ENCODE data around the gene EFCAB6. TPM values are rescaled to one million over a fixed set of nuclear protein-coding genes. Genes with fewer than 3 reads are reported as not detected.

Gene EFCAB6
- total RNA-seq, 1 donor from 2014 or later: 3.6 TPM

DNA sequence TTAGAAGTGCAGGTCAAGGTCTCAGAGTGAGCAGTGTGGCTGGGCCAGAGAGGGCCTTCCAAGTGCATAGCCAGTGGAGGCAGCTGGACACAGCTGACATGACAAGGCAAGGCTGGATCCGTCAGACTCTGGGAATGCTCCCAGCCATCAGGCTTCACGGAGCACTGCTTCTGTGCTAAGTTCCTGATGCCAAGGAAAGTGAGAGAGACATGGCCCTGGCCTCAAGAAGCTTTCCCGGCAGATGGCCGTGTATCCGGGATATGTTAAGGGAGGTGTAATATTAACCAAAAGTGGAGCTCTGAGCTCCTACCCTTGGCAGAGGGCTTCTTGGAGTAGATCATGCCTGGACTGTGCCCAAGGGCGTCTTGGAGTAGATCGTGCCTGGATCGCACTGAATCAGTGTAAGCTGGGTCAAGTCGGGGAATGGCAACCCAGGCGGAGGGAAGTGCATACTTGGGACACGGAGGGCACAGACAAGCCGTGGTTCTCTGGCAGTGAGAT lies 7.4 kb upstream of the EFCAB6 start:
- Histone ChIP-seq H3K4me1 (no peaks in the 10 kb centered on the region), H3K27me3 (peaks cover 15% of the 10 kb centered on the region), H3K36me3 (no peaks in the 10 kb centered on the region), H3K9me3 (no peaks in the 10 kb centered on the region), H3K4me3 (no peak overlapping the region), H3K27ac (no peak overlapping the region)
- DNase-seq (no peak), ATAC-seq (no peak)
- TF ChIP-seq, protein P1, sequence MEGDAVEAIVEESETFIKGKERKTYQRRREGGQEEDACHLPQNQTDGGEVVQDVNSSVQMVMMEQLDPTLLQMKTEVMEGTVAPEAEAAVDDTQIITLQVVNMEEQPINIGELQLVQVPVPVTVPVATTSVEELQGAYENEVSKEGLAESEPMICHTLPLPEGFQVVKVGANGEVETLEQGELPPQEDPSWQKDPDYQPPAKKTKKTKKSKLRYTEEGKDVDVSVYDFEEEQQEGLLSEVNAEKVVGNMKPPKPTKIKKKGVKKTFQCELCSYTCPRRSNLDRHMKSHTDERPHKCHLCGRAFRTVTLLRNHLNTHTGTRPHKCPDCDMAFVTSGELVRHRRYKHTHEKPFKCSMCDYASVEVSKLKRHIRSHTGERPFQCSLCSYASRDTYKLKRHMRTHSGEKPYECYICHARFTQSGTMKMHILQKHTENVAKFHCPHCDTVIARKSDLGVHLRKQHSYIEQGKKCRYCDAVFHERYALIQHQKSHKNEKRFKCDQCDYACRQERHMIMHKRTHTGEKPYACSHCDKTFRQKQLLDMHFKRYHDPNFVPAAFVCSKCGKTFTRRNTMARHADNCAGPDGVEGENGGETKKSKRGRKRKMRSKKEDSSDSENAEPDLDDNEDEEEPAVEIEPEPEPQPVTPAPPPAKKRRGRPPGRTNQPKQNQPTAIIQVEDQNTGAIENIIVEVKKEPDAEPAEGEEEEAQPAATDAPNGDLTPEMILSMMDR (IDR thresholded peaks at IDR 0.05): no peak
- intact Hi-C loops (cut with DNase I): no loop called here

DNA sequence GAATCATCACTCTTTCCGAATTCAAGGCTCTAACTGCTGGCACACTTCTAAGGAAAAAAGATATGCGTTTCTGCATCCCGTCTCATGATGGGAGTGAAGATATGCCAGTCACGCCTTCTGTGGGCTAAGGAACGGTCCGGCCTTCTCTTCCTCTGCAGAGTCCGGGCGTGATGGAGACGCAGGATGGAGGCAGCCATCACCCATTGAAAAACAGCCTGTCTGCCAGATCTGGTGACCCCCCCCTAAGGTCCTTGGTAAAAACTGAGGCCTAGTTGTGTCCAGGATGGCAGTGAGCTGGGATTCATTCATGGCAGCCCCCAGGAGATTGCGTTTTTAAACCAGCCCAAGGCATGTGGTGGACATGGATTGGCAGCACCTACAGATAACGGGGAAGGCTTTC lies 6.9 kb upstream of the EFCAB6 start:
- H3K4me3 ChIP-seq: no peak overlapping the region
- ATAC-seq (no peak), DNase-seq (no peak)
- peaks cover 15% of the 10 kb centered on the region for H3K27me3 ChIP-seq
- intact Hi-C loops (cut with DNase I): no loop called here
- H3K27ac ChIP-seq: no peak overlapping the region
- H3K9me3 ChIP-seq: no peaks in the 10 kb centered on the region
- H3K4me1 ChIP-seq: no peaks in the 10 kb centered on the region
- no peaks in the 10 kb centered on the region for H3K36me3 ChIP-seq
- TF ChIP-seq, protein P1 (IDR thresholded peaks at IDR 0.05): no peak

DNA sequence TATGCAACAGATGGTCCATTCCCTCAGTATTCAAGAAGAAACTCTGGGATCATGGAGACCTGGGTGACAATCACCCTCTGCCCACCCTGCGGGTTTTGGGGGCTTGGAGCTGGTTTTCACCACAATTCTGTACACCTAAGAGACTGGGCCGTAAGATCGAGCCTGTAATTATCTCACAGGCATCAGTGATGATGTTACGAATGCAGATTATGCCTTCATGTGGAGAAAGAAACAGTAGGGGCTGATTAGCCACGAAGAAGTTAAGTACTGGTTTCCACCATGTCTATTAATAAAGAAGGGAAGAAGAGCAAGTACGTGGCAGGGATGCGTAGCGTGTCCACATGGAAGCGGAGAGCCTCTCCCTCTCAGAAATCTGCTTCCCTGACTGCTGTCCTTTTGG lies 5.3 kb upstream of the EFCAB6 start:
- Histone ChIP-seq H3K4me1 (peaks cover 6% of the 10 kb centered on the region), H3K27me3 (peaks cover 15% of the 10 kb centered on the region), H3K4me3 (no peak overlapping the region), H3K36me3 (no peaks in the 10 kb centered on the region), H3K27ac (no peak overlapping the region), H3K9me3 (no peaks in the 10 kb centered on the region)
- DNase-seq: no peak
- no peak for ATAC-seq
- TF ChIP-seq, protein P1 (IDR thresholded peaks at IDR 0.05): no peak
- intact Hi-C loops (cut with DNase I): no loop called here

DNA sequence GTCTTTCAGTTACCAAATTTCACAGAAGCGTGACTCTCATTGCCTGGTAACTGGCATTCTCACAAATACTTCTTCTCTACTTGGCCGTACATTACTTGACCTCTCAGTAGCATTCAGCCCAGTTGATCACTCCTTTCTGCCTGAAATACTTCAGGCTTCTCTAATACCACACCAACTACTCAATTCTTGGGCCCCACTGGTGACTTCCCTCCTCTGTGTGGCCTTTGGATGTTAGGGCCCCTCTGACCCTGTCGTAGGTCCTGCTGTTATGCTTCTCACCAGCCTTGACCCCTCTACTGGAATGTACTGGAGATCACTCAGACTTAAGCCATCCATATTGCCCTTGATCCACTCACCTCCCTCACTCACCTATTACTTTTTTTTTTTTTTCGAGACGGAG lies 2.2 kb upstream of the EFCAB6 start:
- DNase-seq (no peak), ATAC-seq (no peak)
- Histone ChIP-seq H3K4me1 (peaks cover 9% of the 10 kb centered on the region), H3K27me3 (no peaks in the 10 kb centered on the region), H3K4me3 (no peak overlapping the region), H3K9me3 (no peaks in the 10 kb centered on the region), H3K27ac (no peak overlapping the region), H3K36me3 (no peaks in the 10 kb centered on the region)
- TF ChIP-seq, protein P1 (IDR thresholded peaks at IDR 0.05): no peak
- intact Hi-C loops (cut with DNase I): no loop called here

DNA sequence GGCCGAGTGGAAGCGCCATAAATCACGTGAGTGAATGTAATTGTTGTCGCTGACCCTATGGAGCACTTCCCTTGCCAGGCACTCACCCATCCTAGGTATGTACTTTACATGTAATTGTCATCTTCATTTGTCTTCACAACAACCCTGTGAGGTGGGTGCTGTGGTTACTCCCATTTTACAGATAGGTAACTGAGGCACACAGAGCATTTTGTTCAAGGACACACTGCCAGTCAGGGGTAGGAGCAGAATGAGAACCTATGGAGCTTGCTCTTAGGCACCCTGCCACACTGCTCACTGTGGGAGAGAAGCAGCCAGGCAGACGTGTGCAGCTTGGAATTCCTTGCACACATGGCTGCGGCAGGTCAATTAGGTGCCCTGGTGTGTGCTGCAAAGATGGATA lies 785 bp upstream of the EFCAB6 start:
- H3K9me3 ChIP-seq: no peaks in the 10 kb centered on the region
- no peaks in the 10 kb centered on the region for H3K36me3 ChIP-seq
- intact Hi-C loops (cut with DNase I): no loop called here
- TF ChIP-seq, protein P1 (IDR thresholded peaks at IDR 0.05): no peak
- peak overlapping the region; percentile 91 for H3K27ac ChIP-seq
- H3K4me3 ChIP-seq: peak overlapping the region; percentile 95
- no peaks in the 10 kb centered on the region for H3K27me3 ChIP-seq
- H3K4me1 ChIP-seq: peaks cover 9% of the 10 kb centered on the region
- ATAC-seq: no peak
- DNase-seq: no peak

DNA sequence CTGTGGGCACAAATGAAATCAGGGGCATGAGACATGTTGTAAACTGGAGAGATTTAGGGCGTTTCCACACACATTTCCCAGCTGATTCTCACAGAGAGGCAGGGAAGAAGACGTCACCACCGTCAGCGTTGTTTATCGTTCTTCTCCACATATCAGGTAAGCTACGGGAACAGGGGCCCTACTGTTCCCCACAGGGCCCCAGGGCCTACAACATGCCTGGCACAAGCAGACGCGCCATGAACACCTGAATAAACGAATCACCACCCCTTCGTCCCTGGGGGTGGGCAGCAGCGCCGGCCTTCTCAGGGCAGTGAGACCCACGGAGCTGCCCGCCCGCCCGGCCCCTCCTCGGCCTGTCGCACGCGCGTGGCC lies 342 bp downstream of the EFCAB6 start:
- Histone ChIP-seq H3K4me1 (peaks cover 9% of the 10 kb centered on the region), H3K36me3 (no peaks in the 10 kb centered on the region), H3K9me3 (no peaks in the 10 kb centered on the region), H3K4me3 (peak overlapping the region; percentile 95), H3K27ac (peak overlapping the region; percentile 91), H3K27me3 (no peaks in the 10 kb centered on the region)
- ATAC-seq (peak; percentile 46), DNase-seq (no peak)
- intact Hi-C loops (cut with DNase I): no loop called here
- TF ChIP-seq, protein P1 (IDR thresholded peaks at IDR 0.05): no peak

Measured in upper lobe of right lung (tissue), 1 donor.